GM21528 (cell line): ENCODE measurements around the gene TARBP2.

Experiments
- ATAC-seq: cut with Tn5 transposase; IDR thresholded peaks from one replicate; pipeline ENCODE4 v1.9.1; 2021; ENCODE audit warnings: mild to moderate bottlenecking, moderate library complexity; ENCODE audit not compliant: unreplicated experiment, low FRiP score

TARBP2 gene

GRCh38 chr12:53550595-53550994, 49.5 kb downstream of the TARBP2 start:
- ATAC-seq = no peak

GRCh38 chr12:53551889-53552291, 50.8 kb downstream of the TARBP2 start:
- no peak for ATAC-seq

- no peak for ATAC-seq
These were observed 51.6 kb downstream of the TARBP2 start for GRCh38 chr12:53552361-53553327.
